T47D (cell line): ENCODE measurements around the gene TMEM17.
A peak's percentile ranks its signal among the peaks of the same experiment; 100 is the strongest.

Source experiments
- DNase-seq, 2 experiments: peaks; one replicate each; pipeline versions ENCODE4 v3.0.0 to v3.0.0-alpha.2; 2011 to 2012; ENCODE audit warnings: low read depth in 1 of 2, low spot score in 1 of 2
- JUND ChIP-seq: IDR thresholded peaks from 2 replicates; pipeline ENCODE4 v1.6.1; 2012; ENCODE audit warnings: low read depth
- in situ Hi-C: cut with HindIII; loops from 2 replicates; pipeline ENCODE4 v1.10.0; 2016; ENCODE audit warnings: low sequenced_read_pairs, low pct_unique_long_range_greater_than_20kb

TMEM17 gene

DNA sequence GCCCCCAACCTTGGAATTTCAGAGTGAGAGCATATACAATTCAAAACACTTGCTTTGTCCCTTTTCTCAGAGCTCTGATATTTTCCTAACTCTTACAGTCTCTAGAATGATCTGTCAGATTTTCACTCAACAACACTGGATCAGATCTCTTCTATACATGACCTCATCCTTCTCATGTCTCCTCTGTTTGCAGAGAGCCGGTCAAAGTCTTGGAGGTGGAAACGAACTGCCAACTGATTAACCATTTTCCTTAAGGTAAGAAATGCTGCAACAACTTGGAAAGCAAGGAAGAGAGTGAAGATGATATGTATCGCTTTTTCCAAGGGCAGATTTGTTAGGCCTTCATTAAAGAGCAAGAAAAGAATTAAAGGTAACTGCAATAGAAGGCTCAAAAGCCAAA, 4.9 kb downstream of the TMEM17 start:
- in situ Hi-C loops, result no loop called here
- no peak for DNase-seq
- TF ChIP-seq JUND, result no peak

DNA sequence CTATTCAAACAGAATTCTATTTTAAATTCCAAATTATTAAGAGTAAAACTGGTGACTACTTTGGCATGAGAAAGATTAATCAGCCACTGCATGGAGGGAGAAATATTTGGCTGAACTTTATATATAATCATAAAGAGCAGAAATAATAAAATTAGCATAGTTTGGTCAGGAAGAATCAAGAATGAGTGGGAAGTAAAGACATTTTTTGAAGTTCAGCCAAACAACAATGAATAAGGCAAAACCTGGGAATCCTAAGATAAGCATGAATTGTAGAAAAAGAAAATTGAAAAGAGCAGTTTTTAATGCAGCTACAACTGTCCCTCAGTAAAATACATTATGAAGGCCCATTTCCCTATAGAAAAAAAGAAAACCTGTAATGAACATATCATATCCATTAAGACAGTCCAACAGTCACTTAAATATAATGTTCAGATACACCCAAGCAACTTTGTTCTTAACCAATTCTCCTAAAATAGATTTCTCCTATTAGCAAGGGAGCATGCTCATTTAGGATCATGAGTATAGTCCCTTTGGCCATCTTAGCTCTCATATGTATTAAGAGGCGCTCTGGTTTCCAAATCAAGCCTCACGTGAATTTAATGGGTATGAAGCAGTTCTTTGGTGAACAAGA, 6.5 kb downstream of the TMEM17 start:
- no peak for DNase-seq
- in situ Hi-C loops, result no loop called here
- TF ChIP-seq JUND, result no peak

DNA sequence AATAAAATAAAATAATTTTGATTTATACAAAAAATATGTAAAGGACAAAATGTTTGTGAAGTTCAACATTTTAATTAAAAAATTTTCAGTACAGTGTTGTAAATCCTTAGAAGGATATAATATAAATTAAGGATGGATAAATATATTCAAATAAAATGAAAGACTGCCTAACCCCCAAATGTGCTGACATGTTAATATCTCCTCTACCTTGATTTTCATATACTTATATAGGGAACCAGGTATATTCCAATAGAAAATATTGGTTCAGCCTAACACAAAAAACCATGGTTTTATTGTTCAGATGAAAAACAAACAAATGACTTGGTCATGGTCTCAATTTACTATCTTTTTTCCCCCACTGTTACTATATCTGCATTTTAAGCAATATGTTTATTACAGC, 7.3 kb downstream of the TMEM17 start:
- DNase-seq, result no peak
- in situ Hi-C loops, result no loop called here
- no peak for TF ChIP-seq JUND

- no peak for DNase-seq
- in situ Hi-C loops, result no loop called here
- no peak for TF ChIP-seq JUND
Observed at GRCh38 chr2:62495761-62496160, 10.2 kb downstream of the TMEM17 start.

GRCh38 chr2:62492048-62492447, 13.9 kb downstream of the TMEM17 start:
- no peak for TF ChIP-seq JUND
- in situ Hi-C loops, result no loop called here
- no peak for DNase-seq

DNA sequence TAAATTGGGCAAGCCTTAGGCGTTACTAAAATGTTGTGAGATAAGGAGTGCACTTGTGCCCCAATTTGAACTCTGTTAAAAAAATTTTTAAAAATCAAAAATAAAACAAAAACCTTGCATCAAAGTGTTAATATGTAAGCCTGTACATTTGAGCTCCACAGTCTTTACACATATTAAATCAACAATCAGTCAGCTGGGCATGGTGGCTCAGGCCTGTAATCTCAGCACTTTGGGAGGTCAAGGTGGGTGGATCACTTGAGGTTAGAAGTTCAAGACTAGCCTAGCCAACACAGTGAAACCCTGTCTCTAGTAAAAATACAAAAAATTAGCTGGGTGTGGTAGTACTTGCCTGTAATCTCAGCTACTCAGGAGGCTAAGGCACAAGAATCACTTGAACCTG, 16.3 kb downstream of the TMEM17 start:
- no peak for DNase-seq
- in situ Hi-C loops, result no loop called here
- no peak for TF ChIP-seq JUND

DNA sequence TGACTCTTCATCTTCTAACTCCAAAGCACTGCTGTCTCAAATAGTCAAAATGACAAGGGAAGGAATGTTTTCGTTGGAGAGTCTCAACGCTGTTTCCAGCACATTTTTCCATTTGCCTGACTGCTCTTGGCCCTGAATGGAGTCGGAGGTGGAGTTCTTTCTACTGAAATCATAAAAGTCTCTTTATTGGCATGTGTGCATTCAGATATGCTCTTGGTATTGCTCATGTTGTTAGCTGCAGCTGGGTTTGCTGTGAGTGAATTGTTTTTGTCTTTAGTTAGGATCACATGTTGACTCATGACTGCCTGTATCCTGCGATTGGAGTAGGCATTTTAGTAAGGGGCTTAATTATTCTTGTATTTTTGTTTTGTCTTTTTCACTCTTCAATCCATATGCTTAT, 16.8 kb downstream of the TMEM17 start:
- in situ Hi-C loops, result no loop called here
- TF ChIP-seq JUND, result no peak
- no peak for DNase-seq

DNA sequence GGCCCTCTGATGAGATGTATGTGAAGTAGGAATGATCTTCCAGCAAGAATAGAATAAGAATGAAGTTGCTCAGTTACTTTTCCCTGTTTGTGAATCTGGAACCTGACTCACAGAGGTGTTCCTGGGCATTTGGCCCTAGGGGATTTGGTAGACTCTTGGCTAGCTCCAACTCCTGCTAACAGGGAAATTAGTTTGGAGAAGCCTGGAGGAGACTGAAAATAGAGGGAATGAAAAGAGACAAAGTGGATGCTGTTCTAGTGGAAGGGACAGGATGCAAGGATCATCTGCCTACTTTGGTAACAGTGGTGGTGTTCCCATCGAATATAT, 19.6 kb downstream of the TMEM17 start:
- TF ChIP-seq JUND, result no peak
- in situ Hi-C loops, result no loop called here
- peak in 1 of 2 experiments; percentile 17 for DNase-seq

- in situ Hi-C loops, result no loop called here
- no peak for TF ChIP-seq JUND
- DNase-seq, result no peak
Observed at GRCh38 chr2:62485761-62486438, 20.1 kb downstream of the TMEM17 start.

- DNase-seq, result no peak
- no peak for TF ChIP-seq JUND
- in situ Hi-C loops, result no loop called here
Observed at GRCh38 chr2:62482558-62483352, 23.2 kb downstream of the TMEM17 start.

- DNase-seq, result no peak
- in situ Hi-C loops, result no loop called here
- TF ChIP-seq JUND, result no peak
Observed at GRCh38 chr2:62479917-62480316, 26.1 kb downstream of the TMEM17 start.

- peak in 1 of 2 experiments; percentile 32 for DNase-seq
Observed at GRCh38 chr2:62478093-62478580, 27.9 kb downstream of the TMEM17 start.

GRCh38 chr2:62477573-62477972, 28.4 kb downstream of the TMEM17 start:
- DNase-seq, result no peak
- in situ Hi-C loops, result no loop called here
- no peak for TF ChIP-seq JUND

More at GRCh38 chr2:62478093-62478580, 27.9 kb downstream of the TMEM17 start:
- in situ Hi-C loops, result no loop called here
- TF ChIP-seq JUND, result no peak
